NB4 (cell line): ENCODE data around the gene GRID2.

ENCODE experiments used
- MYC ChIP-seq: IDR thresholded peaks from 2 replicates; pipeline ENCODE4 v1.6.1; 2011; ENCODE audit warnings: low read depth, low read length
- POLR2A ChIP-seq: IDR thresholded peaks from 2 replicates; pipeline ENCODE4 v1.6.1; 2011; ENCODE audit warnings: mild to moderate bottlenecking; ENCODE audit not compliant: insufficient read length; ENCODE audit errors: extremely low read depth
- TF ChIP-seq, protein P1 (sequence below): IDR thresholded peaks from one replicate; pipeline ENCODE4 v1.5.1; 2012; ENCODE audit warnings: low read depth, low read length
- TF ChIP-seq, protein P2 (sequence below): IDR thresholded peaks from 2 replicates; pipeline ENCODE4 v1.6.1; 2011; ENCODE audit warnings: low read depth, low read length

DNA sequence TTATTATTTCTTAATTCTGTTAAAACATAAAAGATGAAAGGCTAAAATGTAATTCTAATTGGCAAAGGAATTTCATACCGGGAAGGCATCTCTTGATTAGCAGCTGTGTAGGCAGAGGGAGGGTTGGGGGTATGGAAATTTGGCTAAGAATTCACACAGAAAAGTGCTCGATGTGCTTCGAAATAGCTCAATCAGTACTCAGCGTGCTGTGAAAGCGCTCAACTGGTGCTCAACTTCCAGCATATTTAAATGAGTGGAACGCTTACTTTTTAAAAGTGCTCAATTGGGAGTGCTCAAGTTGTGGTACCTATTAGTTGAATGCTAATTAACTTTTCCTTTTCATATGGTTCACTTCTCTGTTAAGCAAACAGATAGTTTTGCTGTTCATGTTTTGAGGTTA, 828.9 kb downstream of the GRID2 start:
- TF ChIP-seq, protein P1, sequence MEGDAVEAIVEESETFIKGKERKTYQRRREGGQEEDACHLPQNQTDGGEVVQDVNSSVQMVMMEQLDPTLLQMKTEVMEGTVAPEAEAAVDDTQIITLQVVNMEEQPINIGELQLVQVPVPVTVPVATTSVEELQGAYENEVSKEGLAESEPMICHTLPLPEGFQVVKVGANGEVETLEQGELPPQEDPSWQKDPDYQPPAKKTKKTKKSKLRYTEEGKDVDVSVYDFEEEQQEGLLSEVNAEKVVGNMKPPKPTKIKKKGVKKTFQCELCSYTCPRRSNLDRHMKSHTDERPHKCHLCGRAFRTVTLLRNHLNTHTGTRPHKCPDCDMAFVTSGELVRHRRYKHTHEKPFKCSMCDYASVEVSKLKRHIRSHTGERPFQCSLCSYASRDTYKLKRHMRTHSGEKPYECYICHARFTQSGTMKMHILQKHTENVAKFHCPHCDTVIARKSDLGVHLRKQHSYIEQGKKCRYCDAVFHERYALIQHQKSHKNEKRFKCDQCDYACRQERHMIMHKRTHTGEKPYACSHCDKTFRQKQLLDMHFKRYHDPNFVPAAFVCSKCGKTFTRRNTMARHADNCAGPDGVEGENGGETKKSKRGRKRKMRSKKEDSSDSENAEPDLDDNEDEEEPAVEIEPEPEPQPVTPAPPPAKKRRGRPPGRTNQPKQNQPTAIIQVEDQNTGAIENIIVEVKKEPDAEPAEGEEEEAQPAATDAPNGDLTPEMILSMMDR = no peak
- TF ChIP-seq POLR2A = no peak
- TF ChIP-seq MYC = no peak
- TF ChIP-seq, protein P2, sequence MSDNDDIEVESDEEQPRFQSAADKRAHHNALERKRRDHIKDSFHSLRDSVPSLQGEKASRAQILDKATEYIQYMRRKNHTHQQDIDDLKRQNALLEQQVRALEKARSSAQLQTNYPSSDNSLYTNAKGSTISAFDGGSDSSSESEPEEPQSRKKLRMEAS = no peak
